HG03139 (cell line): Measurements from ENCODE around the gene LAMA3.

Experiments
- ATAC-seq: cut with Tn5 transposase; IDR thresholded peaks from one replicate; pipeline ENCODE4 v1.9.1; 2021; ENCODE audit not compliant: unreplicated experiment

LAMA3 gene

GRCh38 chr18:23669804-23670405 lies 19.3 kb upstream of the LAMA3 start:
- ATAC-seq: no peak

GRCh38 chr18:23671564-23671963 lies 17.7 kb upstream of the LAMA3 start:
- no peak for ATAC-seq

GRCh38 chr18:23673725-23674124 lies 15.5 kb upstream of the LAMA3 start:
- no peak for ATAC-seq

- no peak for ATAC-seq
These were observed 14.0 kb upstream of the LAMA3 start for GRCh38 chr18:23675236-23675635.

GRCh38 chr18:23675896-23676295 lies 13.4 kb upstream of the LAMA3 start:
- ATAC-seq: no peak

GRCh38 chr18:23682045-23682444 lies 7.2 kb upstream of the LAMA3 start:
- no peak for ATAC-seq

- ATAC-seq: no peak
These were observed 6.8 kb upstream of the LAMA3 start for GRCh38 chr18:23682472-23682871.

GRCh38 chr18:23683155-23683554 lies 6.1 kb upstream of the LAMA3 start:
- no peak for ATAC-seq

GRCh38 chr18:23683671-23684070 lies 5.6 kb upstream of the LAMA3 start:
- ATAC-seq: no peak

GRCh38 chr18:23684515-23685197 lies 4.6 kb upstream of the LAMA3 start:
- no peak for ATAC-seq

- ATAC-seq: no peak
These were observed 725 bp upstream of the LAMA3 start for GRCh38 chr18:23688528-23688927.

- ATAC-seq: no peak
These were observed 607 bp downstream of the LAMA3 start for GRCh38 chr18:23689616-23690504.

- ATAC-seq: no peak
These were observed 1.3 kb downstream of the LAMA3 start for GRCh38 chr18:23690505-23691068.

- no peak for ATAC-seq
These were observed 4.6 kb downstream of the LAMA3 start for GRCh38 chr18:23693846-23694245.

GRCh38 chr18:23694637-23695430 lies 5.6 kb downstream of the LAMA3 start:
- no peak for ATAC-seq

- ATAC-seq: no peak
These were observed 11.8 kb downstream of the LAMA3 start for GRCh38 chr18:23701017-23701416.

- no peak for ATAC-seq
These were observed 12.4 kb downstream of the LAMA3 start for GRCh38 chr18:23701544-23702064.

GRCh38 chr18:23702606-23703005 lies 13.4 kb downstream of the LAMA3 start:
- no peak for ATAC-seq

- ATAC-seq: no peak
These were observed 14.1 kb downstream of the LAMA3 start for GRCh38 chr18:23703057-23703986.
